ENCODE results near the gene IRS2.

- TF ChIP-seq TCF7L2 (IDR thresholded peaks at IDR 0.05; ENCODE audit: low read depth, low read length) (no peak), POLR2AphosphoS5 (IDR thresholded peaks at IDR 0.05; ENCODE audit: low read depth, low read length) (no peak), SIN3A (IDR thresholded peaks at IDR 0.05; ENCODE audit: borderline replicate concordance, insufficient read depth, low read depth, low read length) (no peak)
- TF ChIP-seq, protein P1, sequence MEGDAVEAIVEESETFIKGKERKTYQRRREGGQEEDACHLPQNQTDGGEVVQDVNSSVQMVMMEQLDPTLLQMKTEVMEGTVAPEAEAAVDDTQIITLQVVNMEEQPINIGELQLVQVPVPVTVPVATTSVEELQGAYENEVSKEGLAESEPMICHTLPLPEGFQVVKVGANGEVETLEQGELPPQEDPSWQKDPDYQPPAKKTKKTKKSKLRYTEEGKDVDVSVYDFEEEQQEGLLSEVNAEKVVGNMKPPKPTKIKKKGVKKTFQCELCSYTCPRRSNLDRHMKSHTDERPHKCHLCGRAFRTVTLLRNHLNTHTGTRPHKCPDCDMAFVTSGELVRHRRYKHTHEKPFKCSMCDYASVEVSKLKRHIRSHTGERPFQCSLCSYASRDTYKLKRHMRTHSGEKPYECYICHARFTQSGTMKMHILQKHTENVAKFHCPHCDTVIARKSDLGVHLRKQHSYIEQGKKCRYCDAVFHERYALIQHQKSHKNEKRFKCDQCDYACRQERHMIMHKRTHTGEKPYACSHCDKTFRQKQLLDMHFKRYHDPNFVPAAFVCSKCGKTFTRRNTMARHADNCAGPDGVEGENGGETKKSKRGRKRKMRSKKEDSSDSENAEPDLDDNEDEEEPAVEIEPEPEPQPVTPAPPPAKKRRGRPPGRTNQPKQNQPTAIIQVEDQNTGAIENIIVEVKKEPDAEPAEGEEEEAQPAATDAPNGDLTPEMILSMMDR (IDR thresholded peaks at IDR 0.05): no peak
- TF ChIP-seq, protein P2, sequence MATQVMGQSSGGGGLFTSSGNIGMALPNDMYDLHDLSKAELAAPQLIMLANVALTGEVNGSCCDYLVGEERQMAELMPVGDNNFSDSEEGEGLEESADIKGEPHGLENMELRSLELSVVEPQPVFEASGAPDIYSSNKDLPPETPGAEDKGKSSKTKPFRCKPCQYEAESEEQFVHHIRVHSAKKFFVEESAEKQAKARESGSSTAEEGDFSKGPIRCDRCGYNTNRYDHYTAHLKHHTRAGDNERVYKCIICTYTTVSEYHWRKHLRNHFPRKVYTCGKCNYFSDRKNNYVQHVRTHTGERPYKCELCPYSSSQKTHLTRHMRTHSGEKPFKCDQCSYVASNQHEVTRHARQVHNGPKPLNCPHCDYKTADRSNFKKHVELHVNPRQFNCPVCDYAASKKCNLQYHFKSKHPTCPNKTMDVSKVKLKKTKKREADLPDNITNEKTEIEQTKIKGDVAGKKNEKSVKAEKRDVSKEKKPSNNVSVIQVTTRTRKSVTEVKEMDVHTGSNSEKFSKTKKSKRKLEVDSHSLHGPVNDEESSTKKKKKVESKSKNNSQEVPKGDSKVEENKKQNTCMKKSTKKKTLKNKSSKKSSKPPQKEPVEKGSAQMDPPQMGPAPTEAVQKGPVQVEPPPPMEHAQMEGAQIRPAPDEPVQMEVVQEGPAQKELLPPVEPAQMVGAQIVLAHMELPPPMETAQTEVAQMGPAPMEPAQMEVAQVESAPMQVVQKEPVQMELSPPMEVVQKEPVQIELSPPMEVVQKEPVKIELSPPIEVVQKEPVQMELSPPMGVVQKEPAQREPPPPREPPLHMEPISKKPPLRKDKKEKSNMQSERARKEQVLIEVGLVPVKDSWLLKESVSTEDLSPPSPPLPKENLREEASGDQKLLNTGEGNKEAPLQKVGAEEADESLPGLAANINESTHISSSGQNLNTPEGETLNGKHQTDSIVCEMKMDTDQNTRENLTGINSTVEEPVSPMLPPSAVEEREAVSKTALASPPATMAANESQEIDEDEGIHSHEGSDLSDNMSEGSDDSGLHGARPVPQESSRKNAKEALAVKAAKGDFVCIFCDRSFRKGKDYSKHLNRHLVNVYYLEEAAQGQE (IDR thresholded peaks at IDR 0.05; ENCODE audit: insufficient read depth in 1 of 2, low read depth in 2 of 2, low read length in 1 of 2): no peak
Observed at GRCh38 chr13:109750221-109750775, 36.1 kb downstream of the IRS2 start.
